ENCODE measurements around the gene GSC2. TPM values are rescaled to one million over a fixed set of nuclear protein-coding genes. Genes with fewer than 3 reads are reported as not detected.

The GSC2 gene
- total and polyA plus RNA-seq, 9 of the 15 experiments (the other 6 are each of a cell fraction or from before 2014, with no cell fraction given): not detected

- TF ChIP-seq CTCF (IDR thresholded peaks at IDR 0.05 in 2 of 3, conservative IDR thresholded peaks at IDR 0.05 in 1 of 3; ENCODE audit: insufficient read depth in 2 of 3, low read depth in 1 of 3, low read length in 3 of 3) (peak; percentile 99 to 100 (median 99)), MEF2D (tag; conservative IDR thresholded peaks at IDR 0.05; ENCODE audit: low read depth) (no peak), FUS (optimal IDR thresholded peaks at IDR 0.05; ENCODE audit: low read depth, low read length) (no peak), ZNF830 (CRISPR knock-in tag; IDR thresholded peaks at IDR 0.05) (no peak), NCOA1 (IDR thresholded peaks at IDR 0.05; ENCODE audit: low read depth) (no peak), GTF2A2 (tag; IDR thresholded peaks at IDR 0.05) (no peak), RBM15 (IDR thresholded peaks at IDR 0.05; ENCODE audit: insufficient read depth, low read length) (no peak), DEAF1 (CRISPR knock-in tag; IDR thresholded peaks at IDR 0.05) (no peak; the same call in 1 of the 2 replicates), HNRNPK (IDR thresholded peaks at IDR 0.05; ENCODE audit: low read depth, low read length, poor library complexity, severe bottlenecking) (no peak), POLR2A (conservative IDR thresholded peaks at IDR 0.05) (no peak), ZNF76 (CRISPR knock-in tag; IDR thresholded peaks at IDR 0.05; ENCODE audit: borderline replicate concordance) (0 out of 2 replicates have a peak, but pooled peaks have one; percentile 25), EZH2 (IDR thresholded peaks at IDR 0.05; ENCODE audit: borderline replicate concordance, low read depth, low read length) (no peak), MITF (IDR thresholded peaks at IDR 0.05) (no peak), TFAM (CRISPR knock-in tag; conservative IDR thresholded peaks at IDR 0.05) (no peak), CEBPZ (IDR thresholded peaks at IDR 0.05; ENCODE audit: borderline replicate concordance, low read depth, low read length) (no peak), ZNF518B (CRISPR knock-in tag; IDR thresholded peaks at IDR 0.05) (no peak)
These were observed 29.5 kb upstream of the GSC2 start (continued) for GRCh38 chr22:19179497-19180048.

All from K562 (cell line).